Measurements from ENCODE around the gene GSDMA.
A peak's percentile ranks its signal among the peaks of the same experiment; 100 is the strongest.
"Not testable (repeated sequence)": the region's sequence is repeated elsewhere in the genome, so short reads cannot be mapped to it uniquely, and the experiment has no call there.

GSDMA gene

DNA sequence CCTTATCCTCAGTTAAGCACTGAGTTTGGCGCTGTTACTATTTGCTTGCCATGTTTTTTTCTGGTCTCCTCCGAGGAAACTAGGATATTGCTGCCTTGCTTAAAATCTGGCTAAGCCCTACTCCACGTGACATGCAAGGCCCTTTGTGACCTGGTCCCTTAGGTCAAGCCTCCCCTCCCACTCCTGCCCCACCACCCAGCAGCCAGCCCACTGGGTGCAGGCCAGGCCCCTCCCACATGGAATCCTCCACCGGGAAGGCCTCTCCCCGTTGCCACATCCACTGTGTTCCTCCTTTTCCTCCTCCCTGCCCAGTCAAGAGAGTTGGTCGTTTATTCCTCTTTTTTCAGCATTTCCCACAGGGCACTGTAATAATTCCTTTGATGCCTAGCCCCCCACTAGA, 34.0 kb downstream of the GSDMA start:
- no peak for DNase-seq (ENCODE audit: low spot score)

DNA sequence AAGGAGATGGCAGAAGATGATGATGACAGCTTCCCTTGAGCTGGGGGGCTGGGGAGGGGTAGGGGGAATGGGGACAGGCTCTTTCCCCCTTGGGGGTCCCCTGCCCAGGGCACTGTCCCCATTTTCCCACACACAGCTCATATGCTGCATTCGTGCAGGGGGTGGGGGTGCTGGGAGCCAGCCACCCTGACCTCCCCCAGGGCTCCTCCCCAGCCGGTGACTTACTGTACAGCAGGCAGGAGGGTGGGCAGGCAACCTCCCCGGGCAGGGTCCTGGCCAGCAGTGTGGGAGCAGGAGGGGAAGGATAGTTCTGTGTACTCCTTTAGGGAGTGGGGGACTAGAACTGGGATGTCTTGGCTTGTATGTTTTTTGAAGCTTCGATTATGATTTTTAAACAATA, 34.7 kb downstream of the GSDMA start:
- DNase-seq (ENCODE audit: low spot score): no peak

DNA sequence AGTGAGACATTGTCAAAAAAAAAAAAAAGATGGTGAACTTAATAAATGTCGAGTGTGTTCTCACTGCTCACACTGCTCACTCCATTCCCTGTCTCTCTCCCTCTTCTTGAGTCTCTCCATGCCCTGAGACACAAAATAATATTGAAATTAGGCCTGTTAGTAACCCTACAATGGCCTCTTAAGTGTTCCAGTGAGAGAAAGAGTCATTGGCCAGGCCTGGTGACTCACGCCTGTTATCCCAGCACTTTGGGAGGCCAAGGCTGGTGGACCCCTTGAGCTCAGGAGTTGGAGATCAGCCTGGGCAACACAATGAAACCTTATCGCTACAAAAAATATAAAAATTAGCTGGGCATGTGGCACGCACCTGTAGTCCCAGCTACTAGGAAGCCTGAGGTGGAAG, 36.3 kb downstream of the GSDMA start:
- DNase-seq (ENCODE audit: low spot score): no peak

DNA sequence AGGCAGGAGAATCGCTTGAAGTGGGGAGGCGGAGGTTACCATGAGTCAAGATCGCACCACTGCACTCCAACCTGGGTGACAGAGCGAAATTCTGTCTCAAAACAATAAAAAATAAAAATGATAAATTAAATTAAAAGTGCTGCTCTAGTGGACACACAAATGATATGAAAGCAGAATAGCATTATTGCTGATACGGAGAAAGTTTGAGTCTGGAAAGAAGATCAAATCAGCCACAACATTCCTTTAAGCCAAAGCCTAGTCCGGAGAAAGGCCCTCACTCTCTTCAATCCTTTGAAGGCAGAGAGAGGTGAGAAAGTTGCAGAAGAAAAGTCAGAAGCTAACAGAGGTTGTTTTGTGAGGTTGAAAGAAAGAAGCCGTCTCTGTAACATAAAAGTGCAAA, 37.4 kb downstream of the GSDMA start:
- DNase-seq (ENCODE audit: low spot score): no peak

DNA sequence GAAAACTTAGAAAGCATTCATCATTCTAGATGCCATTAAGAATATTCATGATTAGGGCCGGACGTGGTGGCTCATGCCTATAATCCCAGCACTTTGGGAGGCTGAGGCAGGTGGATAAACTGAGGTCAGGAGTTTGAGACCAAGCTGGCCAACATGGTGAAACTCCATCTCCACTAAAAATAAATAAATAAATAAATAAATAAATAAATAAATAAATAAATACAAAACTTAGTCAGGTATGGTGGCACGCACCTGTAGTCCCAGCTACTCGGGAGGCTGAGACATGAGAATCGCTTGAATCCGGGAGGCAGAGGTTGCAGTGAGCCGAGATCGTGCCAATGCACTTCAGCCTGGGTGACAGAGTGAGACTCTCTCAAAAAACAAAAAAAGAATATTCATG, 38.5 kb downstream of the GSDMA start:
- not testable (repeated sequence) for DNase-seq (ENCODE audit: low spot score)

DNA sequence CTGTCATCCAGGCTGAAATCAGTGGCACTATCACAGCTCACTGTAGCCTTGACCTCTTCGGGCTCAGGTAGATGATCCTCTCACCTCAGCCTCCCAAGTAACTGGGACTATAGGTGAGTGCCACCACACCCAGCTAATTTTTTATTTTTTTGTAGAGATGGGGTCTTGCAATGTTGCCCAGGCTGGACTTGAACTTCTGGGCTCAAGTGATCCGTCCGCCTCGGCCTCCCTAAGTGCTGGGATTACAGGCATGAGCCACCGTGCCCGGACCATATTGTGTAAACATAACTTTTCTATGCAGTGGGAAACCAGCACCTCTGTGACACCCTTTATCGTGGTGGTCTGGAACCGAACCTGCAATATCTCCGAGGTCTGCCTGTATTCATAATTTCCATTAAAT, 41.3 kb downstream of the GSDMA start:
- no peak for DNase-seq (ENCODE audit: low spot score)

DNA sequence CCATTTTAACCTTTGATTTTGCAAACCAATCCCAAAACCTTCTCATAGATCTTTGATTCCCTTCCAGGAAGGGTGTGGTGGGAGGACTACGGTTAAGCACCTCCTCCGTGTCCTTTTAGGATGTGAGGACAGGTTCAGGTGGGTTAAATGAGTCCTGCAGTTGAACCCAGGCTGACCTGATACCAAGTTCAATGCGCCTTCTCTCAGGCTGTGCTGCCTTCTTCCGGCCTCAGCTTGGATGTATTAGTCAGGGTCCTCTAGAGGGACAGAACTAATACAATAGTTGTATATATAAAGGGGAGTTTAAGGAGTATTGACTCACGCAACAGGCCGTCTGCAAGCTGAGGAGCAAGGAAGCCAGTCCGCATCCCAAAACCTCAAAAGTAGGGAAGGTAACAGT, 41.9 kb downstream of the GSDMA start:
- no peak for DNase-seq (ENCODE audit: low spot score)

DNA sequence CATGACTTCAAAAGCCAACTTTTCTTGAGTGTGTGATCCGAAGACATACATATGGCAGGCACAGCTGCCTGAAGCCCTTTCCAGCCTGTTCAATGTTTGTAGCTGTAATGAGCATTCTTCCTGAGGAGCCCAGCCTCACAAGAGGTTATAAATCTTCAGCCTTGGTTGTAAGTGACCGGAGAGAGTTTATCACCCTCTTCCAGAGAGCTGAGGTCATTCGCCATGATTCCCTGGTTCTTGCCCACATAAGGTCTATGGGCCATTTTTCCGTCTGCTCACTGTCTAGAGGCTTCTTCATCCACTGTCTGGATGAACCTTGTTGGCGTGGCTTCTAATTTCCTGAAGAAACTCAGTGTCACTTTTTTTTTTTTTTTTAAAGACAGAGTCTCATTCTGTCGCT, 42.7 kb downstream of the GSDMA start:
- DNase-seq (ENCODE audit: low spot score): no peak

DNA sequence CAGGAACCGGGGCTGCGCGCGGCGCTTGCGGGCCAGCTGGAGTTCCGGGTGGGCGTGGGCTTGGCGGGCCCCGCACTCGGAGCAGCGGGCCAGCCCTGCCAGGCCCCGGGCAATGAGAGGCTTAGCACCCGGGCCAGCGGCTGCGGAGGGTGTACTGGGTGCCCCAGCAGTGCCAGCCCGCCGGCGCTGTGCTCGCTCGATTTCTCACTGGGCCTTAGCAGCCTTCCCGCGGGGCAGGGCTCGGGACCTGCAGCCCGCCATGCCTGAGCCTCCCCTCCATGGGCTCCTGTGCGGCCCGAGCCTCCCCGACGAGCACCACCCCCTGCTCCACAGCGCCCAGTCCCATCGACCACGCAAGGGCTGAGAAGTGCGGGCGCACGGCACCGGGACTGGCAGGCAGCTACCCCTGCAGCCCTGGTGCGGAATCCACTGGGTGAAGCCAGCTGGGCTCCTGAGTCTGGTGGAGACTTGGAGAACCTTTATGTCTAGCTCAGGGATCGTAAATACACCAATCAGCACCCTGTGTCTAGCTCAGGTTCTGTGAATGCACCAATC, 48.2 kb downstream of the GSDMA start:
- DNase-seq (ENCODE audit: low spot score): not testable (repeated sequence)

DNA sequence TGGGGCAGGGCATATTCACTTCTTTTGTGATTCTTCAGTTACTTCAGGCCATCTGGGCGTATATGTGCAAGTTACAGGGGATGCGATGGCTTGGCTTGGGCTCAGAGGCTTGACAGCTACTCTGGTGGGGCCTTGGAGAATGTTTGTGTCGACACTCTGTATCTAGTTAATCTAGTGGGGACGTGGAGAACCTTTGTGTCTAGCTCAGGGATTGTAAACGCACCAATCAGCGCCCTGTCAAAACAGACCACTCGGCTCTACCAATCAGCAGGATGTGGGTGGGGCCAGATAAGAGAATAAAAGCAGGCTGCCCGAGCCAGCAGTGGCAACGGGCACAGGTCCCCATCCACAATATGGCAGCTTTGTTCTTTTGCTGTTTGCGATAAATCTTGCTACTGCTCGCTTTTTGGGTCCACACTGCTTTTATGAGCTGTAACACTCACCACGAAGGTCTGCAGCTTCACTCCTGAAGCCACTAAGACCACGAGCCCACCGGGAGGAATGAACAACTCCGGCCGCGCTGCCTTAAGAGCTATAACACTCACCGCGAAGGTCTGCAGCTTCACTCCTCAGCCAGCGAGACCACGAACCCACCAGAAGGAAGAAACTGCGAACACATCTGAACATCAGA, 49.3 kb downstream of the GSDMA start:
- not testable (repeated sequence) for DNase-seq (ENCODE audit: low spot score)

DNA sequence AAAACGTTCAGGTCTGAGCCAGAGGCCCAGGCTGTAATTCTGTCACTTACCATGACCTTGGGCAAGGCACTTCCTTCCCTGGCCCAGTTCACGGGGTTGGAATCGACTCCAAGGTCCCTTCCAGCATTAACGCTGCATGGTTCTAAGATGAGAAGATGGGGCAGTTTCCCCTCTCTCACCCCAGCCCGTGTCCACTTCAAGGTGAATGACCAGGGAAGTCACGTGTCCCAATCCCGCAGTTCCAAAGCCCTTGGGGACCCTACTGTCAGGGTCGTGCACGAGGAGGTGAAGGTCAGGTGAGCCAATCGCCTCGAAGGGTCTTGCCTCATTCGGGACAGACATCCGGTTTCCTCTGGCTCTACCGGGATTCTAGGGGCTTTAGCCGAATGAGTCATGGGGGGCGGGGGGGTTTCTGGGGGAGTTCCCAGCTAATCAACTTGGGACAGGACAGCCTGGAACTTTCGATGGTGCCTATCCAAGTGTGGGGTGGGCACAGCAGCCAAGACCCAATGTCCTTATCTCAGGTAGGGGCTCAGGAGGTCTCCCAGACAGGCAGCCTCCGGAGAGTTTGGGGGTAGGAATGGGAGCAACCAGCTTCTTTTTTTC, 51.7 kb downstream of the GSDMA start:
- no peak for DNase-seq (ENCODE audit: low spot score)

DNA sequence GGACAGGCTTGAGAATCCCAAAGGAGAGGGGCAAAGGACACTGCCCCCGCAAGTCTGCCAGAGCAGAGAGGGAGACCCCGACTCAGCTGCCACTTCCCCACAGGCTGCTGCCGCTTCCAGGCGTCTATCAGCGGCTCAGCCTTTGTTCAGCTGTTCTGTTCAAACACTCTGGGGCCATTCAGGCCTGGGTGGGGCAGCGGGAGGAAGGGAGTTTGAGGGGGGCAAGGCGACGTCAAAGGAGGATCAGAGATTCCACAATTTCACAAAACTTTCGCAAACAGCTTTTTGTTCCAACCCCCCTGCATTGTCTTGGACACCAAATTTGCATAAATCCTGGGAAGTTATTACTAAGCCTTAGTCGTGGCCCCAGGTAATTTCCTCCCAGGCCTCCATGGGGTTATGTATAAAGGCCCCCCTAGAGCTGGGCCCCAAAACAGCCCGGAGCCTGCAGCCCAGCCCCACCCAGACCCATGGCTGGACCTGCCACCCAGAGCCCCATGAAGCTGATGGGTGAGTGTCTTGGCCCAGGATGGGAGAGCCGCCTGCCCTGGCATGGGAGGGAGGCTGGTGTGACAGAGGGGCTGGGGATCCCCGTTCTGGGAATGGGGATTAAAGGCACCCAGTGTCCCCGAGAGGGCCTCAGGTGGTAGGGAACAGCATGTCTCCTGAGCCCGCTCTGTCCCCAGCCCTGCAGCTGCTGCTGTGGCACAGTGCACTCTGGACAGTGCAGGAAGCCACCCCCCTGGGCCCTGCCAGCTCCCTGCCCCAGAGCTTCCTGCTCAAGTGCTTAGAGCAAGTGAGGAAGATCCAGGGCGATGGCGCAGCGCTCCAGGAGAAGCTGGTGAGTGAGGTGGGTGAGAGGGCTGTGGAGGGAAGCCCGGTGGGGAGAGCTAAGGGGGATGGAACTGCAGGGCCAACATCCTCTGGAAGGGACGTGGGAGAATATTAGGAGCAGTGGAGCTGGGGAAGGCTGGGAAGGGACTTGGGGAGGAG, 52.5 kb downstream of the GSDMA start, which contains the start of gene CSF3:
TSS of gene CSF3 (plus strand) at position 436 of the 993 bp plus-strand sequence. CDS start at position 471, 35 bp downstream.
- DNase-seq (ENCODE audit: low spot score): no peak

DNA sequence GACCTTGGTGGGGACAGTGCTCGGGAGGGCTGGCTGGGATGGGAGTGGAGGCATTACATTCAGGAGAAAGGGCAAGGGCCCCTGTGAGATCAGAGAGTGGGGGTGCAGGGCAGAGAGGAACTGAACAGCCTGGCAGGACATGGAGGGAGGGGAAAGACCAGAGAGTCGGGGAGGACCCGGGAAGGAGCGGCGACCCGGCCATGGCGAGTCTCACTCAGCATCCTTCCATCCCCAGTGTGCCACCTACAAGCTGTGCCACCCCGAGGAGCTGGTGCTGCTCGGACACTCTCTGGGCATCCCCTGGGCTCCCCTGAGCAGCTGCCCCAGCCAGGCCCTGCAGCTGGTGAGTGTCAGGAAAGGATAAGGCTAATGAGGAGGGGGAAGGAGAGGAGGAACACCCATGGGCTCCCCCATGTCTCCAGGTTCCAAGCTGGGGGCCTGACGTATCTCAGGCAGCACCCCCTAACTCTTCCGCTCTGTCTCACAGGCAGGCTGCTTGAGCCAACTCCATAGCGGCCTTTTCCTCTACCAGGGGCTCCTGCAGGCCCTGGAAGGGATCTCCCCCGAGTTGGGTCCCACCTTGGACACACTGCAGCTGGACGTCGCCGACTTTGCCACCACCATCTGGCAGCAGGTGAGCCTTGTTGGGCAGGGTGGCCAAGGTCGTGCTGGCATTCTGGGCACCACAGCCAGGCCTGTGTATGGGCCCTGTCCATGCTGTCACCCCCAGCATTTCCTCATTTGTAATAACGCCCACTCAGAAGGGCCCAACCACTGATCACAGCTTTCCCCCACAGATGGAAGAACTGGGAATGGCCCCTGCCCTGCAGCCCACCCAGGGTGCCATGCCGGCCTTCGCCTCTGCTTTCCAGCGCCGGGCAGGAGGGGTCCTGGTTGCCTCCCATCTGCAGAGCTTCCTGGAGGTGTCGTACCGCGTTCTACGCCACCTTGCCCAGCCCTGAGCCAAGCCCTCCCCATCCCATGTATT, 53.5 kb downstream of the GSDMA start:
- DNase-seq (ENCODE audit: low spot score): no peak

DNA sequence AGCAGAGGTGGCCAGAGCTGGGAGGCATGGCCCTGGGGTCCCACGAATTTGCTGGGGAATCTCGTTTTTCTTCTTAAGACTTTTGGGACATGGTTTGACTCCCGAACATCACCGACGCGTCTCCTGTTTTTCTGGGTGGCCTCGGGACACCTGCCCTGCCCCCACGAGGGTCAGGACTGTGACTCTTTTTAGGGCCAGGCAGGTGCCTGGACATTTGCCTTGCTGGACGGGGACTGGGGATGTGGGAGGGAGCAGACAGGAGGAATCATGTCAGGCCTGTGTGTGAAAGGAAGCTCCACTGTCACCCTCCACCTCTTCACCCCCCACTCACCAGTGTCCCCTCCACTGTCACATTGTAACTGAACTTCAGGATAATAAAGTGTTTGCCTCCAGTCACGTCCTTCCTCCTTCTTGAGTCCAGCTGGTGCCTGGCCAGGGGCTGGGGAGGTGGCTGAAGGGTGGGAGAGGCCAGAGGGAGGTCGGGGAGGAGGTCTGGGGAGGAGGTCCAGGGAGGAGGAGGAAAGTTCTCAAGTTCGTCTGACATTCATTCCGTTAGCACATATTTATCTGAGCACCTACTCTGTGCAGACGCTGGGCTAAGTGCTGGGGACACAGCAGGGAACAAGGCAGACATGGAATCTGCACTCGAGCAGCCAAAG, 54.7 kb downstream of the GSDMA start:
- no peak for DNase-seq (ENCODE audit: low spot score)

DNA sequence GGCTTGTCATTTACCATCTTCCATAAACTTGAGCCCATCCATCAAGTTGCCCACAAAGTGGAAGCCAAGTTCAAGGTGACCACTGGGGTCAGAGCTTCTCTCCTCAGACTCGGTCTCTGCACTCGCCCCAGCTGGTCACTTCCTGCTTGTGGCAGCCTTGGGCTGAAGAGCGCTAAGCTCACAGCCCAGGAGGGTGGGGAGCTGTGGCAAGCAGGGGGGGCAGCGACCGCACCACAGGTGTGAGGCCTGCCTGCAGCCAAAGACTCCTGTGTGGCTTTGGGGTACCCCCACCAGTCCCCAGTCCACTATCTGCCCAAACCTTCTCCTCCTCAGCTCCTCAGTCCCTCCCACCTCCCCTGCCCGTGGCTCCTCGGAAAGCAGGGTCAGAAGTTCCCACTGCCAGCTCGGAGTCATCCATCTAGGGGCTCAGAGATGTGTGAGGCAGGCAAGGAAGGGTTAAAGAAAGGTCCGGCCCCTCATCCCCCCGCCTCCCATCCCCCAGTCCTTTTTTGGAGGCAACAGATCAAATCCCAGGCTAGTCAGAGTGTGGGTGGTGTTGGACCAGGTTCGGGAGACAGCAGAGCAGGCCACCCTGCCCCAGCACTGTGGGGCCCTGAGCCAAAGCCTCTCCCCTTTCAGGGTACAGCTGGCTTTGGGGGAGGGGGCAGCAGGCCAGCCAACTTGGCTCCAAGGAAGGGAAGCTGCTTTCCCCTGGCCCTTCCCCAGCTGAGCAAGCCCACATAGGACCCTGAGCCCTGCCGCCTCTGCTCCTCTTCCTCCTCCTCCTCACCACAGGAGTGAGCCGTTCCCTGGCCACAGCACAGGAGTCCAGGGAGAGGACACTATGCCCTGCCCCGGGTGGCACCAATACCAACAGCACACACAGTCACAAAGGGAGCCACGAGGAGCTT, 55.7 kb downstream of the GSDMA start:
- DNase-seq (ENCODE audit: low spot score): no peak

DNA sequence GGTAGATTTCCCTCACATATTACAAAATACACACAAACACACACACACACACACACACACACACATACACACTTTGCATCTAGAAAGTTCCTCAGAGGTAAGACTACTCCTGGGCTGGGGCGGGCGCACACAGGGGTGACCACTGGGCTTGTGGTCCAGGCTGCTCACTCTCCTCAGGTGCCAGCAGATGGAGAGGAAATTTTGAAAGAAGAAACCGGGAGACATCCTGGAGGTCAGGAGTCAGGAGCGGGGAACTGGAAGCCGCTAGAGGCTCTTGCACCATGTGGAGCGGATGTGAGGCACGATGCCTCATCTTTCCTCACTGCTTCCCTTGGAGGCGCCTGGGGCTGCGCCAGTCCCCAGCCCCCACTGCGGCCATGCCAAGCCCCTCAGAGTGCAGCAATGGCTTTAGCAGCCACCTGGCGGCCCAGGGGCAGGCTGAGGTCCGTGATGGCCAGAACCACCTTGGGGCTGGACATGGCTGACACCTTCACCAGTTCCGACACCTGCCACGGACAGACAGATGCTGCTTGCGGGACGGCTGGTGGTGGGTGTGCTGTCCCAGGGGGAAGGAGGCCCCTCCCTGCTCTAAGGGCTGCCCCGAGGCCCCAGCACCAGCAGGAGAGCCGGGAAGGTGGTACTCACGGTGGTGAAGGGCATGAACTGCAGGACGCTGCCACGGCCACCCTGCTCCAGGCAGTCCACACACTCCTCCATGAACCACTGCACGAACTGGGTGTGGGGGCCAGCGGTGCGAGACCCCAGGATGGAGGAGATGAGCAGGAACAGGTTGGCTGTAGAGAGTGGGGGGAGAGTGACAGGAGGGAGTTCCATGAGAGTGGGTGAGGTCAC, 56.6 kb downstream of the GSDMA start:
- no peak for DNase-seq (ENCODE audit: low spot score)

DNA sequence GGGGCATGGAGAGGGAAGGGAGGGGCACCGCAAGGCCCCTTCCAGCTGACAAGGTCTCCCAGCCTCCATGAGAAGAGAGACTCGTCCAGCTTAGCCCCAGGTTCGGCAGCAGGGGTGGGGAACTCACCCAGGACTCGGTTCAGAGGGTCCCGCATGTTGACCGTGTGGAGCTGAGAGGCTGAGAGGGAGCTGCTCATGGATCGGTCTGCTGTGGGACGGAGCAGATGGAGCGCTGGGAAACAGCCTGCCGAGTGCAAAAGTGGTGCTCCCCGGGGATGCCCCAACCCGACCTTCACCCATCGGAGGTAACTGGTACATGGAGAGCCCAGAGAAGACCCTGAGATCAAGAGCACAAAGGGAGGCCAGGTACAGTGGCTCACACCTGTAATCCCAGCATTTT, 57.3 kb downstream of the GSDMA start:
- DNase-seq (ENCODE audit: low spot score): no peak

DNA sequence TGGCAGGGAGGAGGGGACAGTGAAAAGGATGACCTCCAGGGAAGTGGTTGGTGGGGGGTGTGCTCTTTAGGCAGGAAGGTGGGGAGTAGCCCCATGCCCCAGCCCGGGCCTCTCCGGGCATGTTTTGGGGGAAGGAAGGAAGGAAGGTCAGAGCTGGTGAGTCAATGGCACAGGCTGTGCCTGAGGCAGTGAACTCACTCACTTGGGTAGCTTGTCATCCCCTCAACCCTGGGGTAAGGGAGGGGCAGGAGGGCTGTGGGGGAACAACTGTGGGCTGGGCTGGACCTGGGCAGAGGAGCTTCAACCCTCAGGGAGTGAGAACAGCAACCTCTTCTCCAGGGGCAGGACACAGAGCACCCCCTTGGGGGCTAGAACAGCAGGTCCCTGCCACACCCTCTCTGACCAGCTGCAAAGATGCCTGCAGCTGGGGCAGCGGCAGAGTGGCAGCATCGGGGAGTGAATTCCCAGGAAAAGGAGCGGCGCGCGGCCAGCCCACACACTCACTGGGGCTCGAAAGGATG, 58.7 kb downstream of the GSDMA start:
- DNase-seq (ENCODE audit: low spot score): peak; percentile 56

DNA sequence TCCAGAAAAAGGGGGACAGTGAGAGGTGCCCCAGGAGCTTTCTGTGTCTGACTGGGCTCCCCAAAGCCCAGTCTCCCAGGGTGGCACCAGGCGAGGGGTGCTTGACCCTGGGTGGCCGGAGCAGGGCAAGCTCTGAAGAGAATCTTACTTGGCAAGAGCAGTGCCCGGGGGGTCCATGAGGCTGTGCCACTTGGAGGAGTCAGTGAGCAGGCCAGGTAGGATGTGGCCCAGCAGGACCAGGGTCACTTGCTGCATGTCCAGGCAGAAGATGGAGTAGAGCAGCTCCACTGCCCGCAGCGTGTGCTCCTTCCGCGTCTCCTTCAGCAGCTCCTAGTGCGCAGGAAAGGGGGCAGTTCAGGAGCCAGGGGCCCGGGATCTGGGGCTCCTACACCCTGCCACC, 59.7 kb downstream of the GSDMA start:
- DNase-seq (ENCODE audit: low spot score): no peak
